ENCODE data around the gene WNT10A.

The WNT10A gene

DNA sequence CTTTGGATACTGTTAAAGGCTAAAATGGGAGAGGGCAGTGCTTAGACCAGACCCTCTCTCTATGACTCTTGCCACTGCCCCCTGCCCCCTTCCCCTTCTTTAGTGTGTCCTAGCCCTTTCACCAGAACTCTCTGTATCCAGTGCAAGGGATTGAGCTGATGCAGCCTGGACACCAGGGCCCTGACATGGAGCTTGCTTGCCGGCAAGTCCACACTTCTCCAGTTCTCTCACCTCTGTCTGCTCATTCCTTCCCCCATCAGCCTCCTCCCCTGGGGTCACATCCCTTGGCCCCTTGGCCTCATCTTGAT lies 22.6 kb upstream of the WNT10A start:
- DNase-seq = no peak

- no peak for DNase-seq
Measured at GRCh38 chr2:218858671-218859555, 21.7 kb upstream of the WNT10A start.

- DNase-seq = no peak
Measured at GRCh38 chr2:218859556-218859987, 21.1 kb upstream of the WNT10A start, which contains the start of gene WNT6. TSS of gene WNT6 (plus strand) at chr2:218859805. CDS start at chr2:218860038, 233 bp downstream.

DNA sequence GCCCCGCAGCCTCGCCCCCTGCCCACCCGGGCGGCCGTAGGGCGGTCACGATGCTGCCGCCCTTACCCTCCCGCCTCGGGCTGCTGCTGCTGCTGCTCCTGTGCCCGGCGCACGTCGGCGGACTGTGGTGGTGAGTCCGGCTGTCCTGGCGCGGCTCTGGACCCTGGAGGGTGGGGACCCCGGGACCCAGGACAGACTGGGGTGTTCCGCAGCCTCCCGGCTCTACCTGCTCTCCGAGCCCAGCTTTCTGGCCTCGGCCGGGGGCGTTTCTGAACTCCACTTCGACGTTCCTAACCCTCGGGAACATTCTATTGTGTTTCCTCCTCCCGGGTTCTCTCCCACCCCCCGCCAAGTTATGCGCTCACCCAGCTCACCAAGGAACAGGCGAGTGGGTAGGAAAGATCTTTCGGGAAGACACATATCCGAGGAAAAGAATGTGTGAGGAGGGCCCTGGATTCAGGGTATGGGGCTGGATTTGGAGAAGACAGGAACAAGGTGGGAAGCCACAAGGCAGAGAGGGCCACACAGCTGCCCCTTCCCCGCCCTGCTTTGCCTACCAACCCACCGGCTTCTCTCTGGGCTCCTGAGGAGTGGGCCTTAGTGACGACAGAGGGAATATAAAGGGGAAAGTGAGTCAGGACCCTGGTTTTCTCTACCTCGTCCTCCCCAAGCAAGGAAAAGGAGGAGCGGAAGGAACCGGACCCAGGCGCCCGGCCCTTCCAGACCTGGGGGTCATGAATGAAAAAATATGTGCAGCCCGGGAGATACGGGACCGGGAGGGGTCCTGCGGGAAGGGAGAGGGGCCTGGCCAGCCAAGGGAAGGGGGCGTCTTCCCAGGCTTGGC lies 20.4 kb upstream of the WNT10A start:
- DNase-seq = no peak

DNA sequence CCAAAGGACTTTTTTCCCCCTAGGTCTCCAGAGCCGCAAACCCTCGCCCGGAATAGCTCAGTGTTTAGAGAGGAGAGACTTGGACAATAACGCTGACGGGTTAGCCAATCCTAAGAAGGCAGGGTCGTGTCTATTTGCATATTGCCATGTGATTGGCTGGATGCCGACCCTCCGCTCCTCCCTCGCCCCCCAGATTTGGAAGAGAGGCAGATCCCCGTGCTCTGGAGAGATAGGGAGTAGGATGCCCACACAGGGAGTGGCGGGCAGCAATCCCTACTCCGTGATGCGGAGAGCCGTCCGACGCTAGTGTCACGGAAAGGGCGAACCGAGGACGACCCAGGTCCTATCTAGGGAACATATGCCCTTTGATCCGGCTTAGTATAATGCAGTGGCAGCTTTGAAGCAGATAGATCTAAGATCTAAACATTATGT lies 19.7 kb upstream of the WNT10A start:
- DNase-seq = no peak

GRCh38 chr2:218861645-218862318 lies 18.9 kb upstream of the WNT10A start:
- no peak for DNase-seq

- DNase-seq = no peak
Measured at GRCh38 chr2:218863021-218863520, 17.6 kb upstream of the WNT10A start.

DNA sequence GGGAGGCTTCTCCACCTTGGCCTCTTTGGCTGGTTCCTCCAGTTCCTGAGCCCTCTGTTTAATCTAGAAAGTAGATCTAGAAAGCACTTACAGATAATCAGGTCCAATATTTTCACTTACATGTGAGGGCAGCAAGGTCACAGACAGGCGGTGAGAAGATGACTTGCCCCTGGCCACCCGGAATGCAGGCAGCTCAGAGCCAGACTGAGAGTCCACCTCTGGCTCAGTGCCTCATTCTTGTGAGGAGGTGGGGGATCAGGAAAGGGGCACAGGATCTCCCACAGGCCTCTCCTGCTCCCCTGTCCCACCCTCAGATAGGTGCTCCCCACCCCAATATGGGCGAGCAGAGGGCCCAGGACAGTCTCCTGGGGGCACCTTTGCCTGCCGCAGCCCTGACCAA lies 15.3 kb upstream of the WNT10A start:
- no peak for DNase-seq

GRCh38 chr2:218865999-218866398 lies 14.7 kb upstream of the WNT10A start:
- no peak for DNase-seq

- no peak for DNase-seq
Measured at GRCh38 chr2:218867900-218868299, 12.8 kb upstream of the WNT10A start.

DNA sequence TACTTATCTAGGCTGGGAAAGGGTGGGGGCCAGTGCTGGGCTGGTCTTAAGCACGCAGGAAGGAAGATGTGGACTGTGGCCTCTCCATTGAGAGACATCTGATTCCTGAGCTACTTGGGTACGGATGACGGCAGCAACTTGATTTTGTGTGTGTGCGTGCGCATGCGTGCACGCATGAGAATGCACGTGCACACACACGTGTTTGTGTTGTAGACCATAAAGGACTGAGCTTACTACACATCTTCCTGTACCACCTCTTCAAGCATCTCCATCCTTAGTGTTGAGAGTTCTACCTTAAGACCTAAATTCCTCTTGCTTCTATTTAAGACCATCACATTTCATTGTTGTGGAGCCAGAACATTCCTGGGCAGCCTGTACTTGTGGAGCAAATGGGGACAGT lies 11.6 kb upstream of the WNT10A start:
- no peak for DNase-seq

- DNase-seq = no peak
Measured at GRCh38 chr2:218870984-218871344, 9.7 kb upstream of the WNT10A start.

- DNase-seq = peak in 2 of 6 experiments; percentile 28 to 38
Measured at GRCh38 chr2:218871345-218872302, 9.0 kb upstream of the WNT10A start.

DNA sequence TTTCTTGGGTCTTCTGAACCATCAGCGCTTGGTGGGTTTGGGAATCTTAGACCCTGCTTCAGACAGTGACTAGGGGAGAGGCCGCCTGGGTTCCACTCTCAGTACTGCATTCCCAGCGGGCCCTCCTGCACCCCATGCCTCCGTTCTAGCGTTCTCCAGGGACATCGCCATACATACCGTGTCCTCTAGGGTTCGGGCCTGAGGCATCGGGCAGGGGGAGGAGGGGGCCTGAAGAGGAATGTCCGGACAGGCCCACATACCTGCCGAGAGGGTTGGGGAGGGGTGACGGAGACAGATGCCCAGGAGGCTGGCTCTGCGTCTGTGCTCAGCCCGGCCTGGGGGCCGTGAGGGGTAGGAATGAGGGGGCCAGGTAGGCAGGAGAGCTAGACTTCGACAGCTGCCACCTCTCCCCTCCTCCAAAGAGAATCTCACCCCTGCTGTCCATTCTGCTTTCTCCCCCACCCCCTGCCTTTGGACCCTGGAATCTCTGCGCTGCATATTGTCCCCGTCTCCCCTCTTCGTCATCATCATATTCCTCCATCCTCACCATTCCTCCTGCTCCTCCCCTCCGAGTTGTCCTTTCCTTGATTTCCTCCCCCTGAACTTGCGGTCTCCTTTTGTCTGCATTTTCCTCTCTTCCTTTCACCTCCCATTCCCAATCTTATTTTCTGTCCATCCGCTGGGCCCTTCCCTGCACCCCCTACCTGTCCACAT lies 7.8 kb upstream of the WNT10A start:
- no peak for DNase-seq

GRCh38 chr2:218873359-218874194 lies 7.1 kb upstream of the WNT10A start:
- peak in 1 of 6 experiments; percentile 28 for DNase-seq

GRCh38 chr2:218875692-218876246 lies 4.9 kb upstream of the WNT10A start:
- no peak for DNase-seq

DNA sequence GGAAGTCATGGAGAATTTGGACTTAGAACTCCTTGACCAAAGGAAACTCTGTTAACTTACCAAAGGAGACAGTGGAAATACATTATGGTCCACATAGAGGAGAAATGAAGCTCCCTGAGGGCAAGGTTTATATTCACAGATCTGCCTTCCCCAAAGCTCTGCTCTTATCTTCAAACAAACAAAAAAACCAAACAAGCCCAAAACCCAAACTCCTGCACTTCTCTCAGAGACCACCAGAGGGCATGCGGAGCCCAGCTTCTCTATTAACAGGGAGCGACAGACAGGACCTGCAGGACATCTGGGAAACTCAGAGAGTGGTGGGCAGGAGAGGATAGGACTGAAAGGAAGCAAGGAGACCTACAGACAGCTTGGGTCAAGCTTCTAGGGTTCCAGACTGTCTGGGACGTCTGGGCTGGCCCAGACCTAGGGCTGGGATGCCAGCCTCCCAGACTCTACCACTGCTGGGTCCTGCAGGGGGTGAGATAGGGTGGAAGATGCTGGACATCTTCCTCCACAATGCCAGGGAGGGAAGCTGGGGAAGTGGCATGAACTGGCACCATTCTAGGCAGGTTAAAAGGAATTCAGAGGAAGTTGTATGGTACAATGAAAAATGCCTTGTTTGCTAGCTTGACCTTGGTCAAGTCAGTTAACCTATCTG lies 4.0 kb upstream of the WNT10A start:
- DNase-seq = peak; percentile 55 to 82 (median 64)

DNA sequence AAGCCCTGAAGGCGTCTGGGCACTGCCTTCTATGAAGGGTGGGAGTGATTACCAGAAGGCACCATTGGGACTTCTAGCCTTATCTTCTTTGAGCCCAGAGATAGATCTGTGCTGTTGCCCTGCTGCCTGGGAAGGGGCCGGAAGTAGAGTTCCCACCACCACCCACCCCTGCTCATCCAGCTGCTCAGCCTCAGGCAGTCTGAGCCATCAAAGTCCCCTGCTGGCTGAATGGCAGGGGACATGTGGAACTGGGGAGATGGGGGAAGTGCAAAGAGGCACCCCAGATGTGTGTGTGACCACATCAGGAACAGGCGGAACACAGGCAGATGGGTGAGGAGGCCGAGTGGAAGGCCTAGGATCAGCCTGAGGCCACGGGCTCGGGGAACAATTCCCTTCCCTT lies 3.3 kb upstream of the WNT10A start:
- DNase-seq = no peak

- no peak for DNase-seq
Measured at GRCh38 chr2:218877891-218878290, 2.8 kb upstream of the WNT10A start.

Measured in stimulated activated naive CD4-positive, alpha-beta T cell (primary cell).